ENCODE data around the gene SIL1. TPM values are rescaled to one million over a fixed set of nuclear protein-coding genes. Genes with fewer than 3 reads are reported as not detected.

SIL1 gene
- total and polyA plus RNA-seq, 2 donors (not counting 3 experiments of a cell fraction or from before 2014, with no cell fraction given) = 47.6 to 67.2 TPM

DNA sequence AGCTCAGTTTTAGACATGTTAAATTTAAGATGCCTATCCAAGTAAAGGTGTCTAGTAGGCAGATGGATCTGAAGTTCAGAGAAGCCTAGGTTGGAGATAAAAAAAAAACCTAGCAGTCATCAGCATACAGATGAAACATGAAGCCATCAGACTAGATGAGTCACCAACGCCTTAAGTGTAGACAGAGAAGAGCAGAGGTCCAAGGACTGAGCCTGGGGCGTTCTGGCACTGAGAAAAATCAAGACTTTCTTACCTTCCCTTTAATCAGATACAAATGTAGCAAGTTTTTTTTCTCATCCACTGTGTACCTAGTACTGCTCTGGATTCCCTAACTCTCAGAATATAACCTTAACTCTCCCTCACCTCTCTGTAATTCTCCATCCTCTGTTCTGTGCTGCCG, 97.3 kb downstream of the SIL1 start:
- H3K9me1 ChIP-seq (replicated peaks; ENCODE audit: control insufficient read depth, extremely low read depth, insufficient read depth, low read length) = no peaks in the 10 kb centered on the region
- H3K27ac ChIP-seq (ENCODE audit: insufficient read depth, low read depth, low read length) = no peak overlapping the region
- TF ChIP-seq POLR2AphosphoS5 (IDR thresholded peaks at IDR 0.05; ENCODE audit: insufficient read depth, low read depth, low read length) (no peak), POLR2A (IDR thresholded peaks at IDR 0.05; ENCODE audit: low read depth, low read length) (no peak), MYC (IDR thresholded peaks at IDR 0.05; ENCODE audit: low read depth, low read length) (no peak), JUN (IDR thresholded peaks at IDR 0.05; ENCODE audit: borderline replicate concordance, insufficient read depth, insufficient read length, low read depth) (no peak), EZH2 (IDR thresholded peaks at IDR 0.05; ENCODE audit: borderline replicate concordance, low read depth, low read length, severe bottlenecking) (no peak), FOS (IDR thresholded peaks at IDR 0.05; ENCODE audit: borderline replicate concordance, insufficient read depth, low read length) (no peak), GATA2 (IDR thresholded peaks at IDR 0.05; ENCODE audit: insufficient read depth, insufficient read length, low read depth, low read length) (no peak)
- TF ChIP-seq, protein P1, sequence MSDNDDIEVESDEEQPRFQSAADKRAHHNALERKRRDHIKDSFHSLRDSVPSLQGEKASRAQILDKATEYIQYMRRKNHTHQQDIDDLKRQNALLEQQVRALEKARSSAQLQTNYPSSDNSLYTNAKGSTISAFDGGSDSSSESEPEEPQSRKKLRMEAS (IDR thresholded peaks at IDR 0.05; ENCODE audit: insufficient read depth, insufficient read length) = no peak
- TF ChIP-seq, protein P2, sequence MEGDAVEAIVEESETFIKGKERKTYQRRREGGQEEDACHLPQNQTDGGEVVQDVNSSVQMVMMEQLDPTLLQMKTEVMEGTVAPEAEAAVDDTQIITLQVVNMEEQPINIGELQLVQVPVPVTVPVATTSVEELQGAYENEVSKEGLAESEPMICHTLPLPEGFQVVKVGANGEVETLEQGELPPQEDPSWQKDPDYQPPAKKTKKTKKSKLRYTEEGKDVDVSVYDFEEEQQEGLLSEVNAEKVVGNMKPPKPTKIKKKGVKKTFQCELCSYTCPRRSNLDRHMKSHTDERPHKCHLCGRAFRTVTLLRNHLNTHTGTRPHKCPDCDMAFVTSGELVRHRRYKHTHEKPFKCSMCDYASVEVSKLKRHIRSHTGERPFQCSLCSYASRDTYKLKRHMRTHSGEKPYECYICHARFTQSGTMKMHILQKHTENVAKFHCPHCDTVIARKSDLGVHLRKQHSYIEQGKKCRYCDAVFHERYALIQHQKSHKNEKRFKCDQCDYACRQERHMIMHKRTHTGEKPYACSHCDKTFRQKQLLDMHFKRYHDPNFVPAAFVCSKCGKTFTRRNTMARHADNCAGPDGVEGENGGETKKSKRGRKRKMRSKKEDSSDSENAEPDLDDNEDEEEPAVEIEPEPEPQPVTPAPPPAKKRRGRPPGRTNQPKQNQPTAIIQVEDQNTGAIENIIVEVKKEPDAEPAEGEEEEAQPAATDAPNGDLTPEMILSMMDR (IDR thresholded peaks at IDR 0.05; ENCODE audit: extremely low read depth in 1 of 2, insufficient read depth in 1 of 2, low read depth in 1 of 2, low read length in 2 of 2) = no peak
- CTCF ChIA-PET = interaction anchor here (0.5 to 0.9 kb wide), 2 partner anchors 28 to 30 kb away, joined by 3 read pairs; no protein-coding TSS in a partner anchor
- no peak overlapping the region for H3K4me2 ChIP-seq (ENCODE audit: insufficient read depth, low read length)
- no TSS peak for BruUV-seq (replicated peaks)
- H3K4me3 ChIP-seq (replicated peaks in 1 of 3; ENCODE audit: insufficient read depth in 1 of 3, low read depth in 1 of 3, low read length in 3 of 3) = no peak overlapping the region
- intact Hi-C loops (cut with micrococcal nuclease) = no loop called here
- no peak overlapping the region for H3K9ac ChIP-seq (replicated peaks; ENCODE audit: extremely low read depth, insufficient read depth, low read length)
- H3K4me1 ChIP-seq (ENCODE audit: control insufficient read depth, extremely low read depth, insufficient read depth, low read length) = no peaks in the 10 kb centered on the region
- no peaks in the 10 kb centered on the region for H3K79me2 ChIP-seq (ENCODE audit: control insufficient read depth, insufficient read depth, low read length)
- H2AFZ ChIP-seq (ENCODE audit: low read depth, low read length) = no peak overlapping the region
- H3K36me3 ChIP-seq (ENCODE audit: control insufficient read depth in 2 of 2, extremely low read depth in 1 of 2, insufficient read depth in 2 of 2, low read length in 2 of 2) = no peaks in the 10 kb centered on the region
- FAIRE-seq (peak; percentile 12), DNase-seq (ENCODE audit: low read depth, low spot score) (no peak)
- POLR2A ChIA-PET = no interaction called here
- no peaks in the 10 kb centered on the region for H3K9me3 ChIP-seq (replicated peaks; ENCODE audit: control insufficient read depth, insufficient read depth, low read length)
- dilution Hi-C loops (cut with MboI; ENCODE audit: extremely low pct_ligation_motif_present, low sequenced_read_pairs) = no loop called here
- no peaks in the 10 kb centered on the region for H3K27me3 ChIP-seq (ENCODE audit: control insufficient read depth in 2 of 2, insufficient read depth in 2 of 2, low read length in 2 of 2)
- no peaks in the 10 kb centered on the region for H4K20me1 ChIP-seq (replicated peaks; ENCODE audit: control insufficient read depth, extremely low read depth, insufficient read depth, low read length)
